Measurements from ENCODE around the gene EEF1E1. TPM values are rescaled to one million over a fixed set of nuclear protein-coding genes. Genes with fewer than 3 reads are reported as not detected.

The EEF1E1 gene
- total and polyA plus RNA-seq, 2 donors from 2014 or later: 35.4 to 59.3 TPM

DNA sequence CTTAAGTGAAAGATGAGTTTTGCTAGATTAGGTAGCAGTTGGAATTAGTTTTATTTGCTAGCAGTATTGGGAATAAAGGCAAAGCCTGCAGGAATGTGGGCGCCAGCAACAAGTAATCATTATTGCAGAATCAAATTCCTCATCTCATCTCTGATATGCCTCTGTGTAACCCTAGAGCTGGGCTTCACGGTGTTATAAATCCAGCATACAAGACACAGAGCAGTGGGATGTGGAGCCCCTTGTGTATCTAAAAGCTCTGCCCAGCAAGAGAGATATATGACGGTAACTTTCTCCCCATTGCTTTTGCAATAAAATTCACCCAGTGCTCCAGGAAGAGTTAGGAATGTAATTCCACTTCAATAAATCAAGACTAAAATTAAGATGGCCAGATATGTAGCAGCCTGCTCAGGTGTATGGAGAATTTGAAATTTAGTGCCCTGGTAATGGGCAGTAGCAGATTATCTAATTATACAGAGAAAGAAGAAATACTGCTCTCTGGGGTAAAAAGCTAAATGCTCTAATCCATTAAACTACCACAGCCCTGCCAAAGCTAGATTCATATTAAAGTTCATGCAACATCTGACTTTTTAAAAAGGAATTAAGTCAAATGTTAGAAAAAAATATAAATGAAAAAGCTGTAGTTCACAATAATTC lies 32.6 kb downstream of the EEF1E1 start:
- Histone ChIP-seq H3K4me1 (ENCODE audit: control insufficient read depth in 2 of 3, insufficient read depth in 2 of 3, low read depth in 1 of 3, low read length in 3 of 3) (peaks cover 0 to 16% (median 12%) of the 10 kb centered on the region in 3 donors), H3K9ac (ENCODE audit: low read length in 3 of 3) (no peak overlapping the region), H3K4me3 (ENCODE audit: low read length in 3 of 3) (no peak overlapping the region), H3K27me3 (ENCODE audit: control insufficient read depth, insufficient read depth, low read length) (no peaks in the 10 kb centered on the region), H3K9me3 (ENCODE audit: control insufficient read depth in 2 of 3, insufficient read depth in 1 of 3, low read length in 3 of 3) (no peaks in the 10 kb centered on the region), H3K27ac (ENCODE audit: low read depth in 2 of 2, low read length in 2 of 2) (no peak overlapping the region), H3K36me3 (ENCODE audit: control insufficient read depth in 2 of 3, insufficient read depth in 3 of 3, low read length in 3 of 3) (no peaks in the 10 kb centered on the region)
- FAIRE-seq (no peak), DNase-seq (peak in 3 of 5 donors; percentile 23 to 67 (median 46))
- intact Hi-C loops (cut with DNase I): no loop called here
- TF ChIP-seq CTCF (IDR thresholded peaks at IDR 0.05; ENCODE audit: borderline replicate concordance, extremely low read depth, insufficient read depth): no peak

DNA sequence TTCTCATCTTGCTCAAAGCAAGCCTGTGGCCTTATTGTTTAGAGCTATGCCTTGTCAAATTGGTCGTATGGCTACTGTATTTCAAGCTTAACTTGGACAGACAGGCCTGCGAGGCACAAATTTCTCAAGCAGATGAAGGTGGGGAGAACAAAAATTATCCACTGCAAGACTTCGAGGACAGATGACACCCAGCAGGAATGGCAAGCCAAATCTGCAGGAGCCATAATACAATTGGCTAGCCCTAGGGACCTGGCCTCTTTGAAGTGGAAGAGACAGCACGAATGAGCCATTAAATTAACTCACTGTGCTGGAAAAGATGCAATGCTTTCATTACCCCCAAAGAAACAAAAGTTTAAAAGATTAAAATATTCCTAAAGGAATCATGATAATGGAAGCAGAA lies 33.2 kb downstream of the EEF1E1 start:
- H3K27ac ChIP-seq (ENCODE audit: low read depth in 2 of 2, low read length in 2 of 2): no peak overlapping the region
- intact Hi-C loops (cut with DNase I): no loop called here
- no peak for FAIRE-seq
- no peak overlapping the region for H3K9ac ChIP-seq (ENCODE audit: low read length in 3 of 3)
- H3K27me3 ChIP-seq (ENCODE audit: control insufficient read depth, insufficient read depth, low read length): no peaks in the 10 kb centered on the region
- no peak overlapping the region for H3K4me3 ChIP-seq (ENCODE audit: low read length in 3 of 3)
- DNase-seq: no peak
- no peaks in the 10 kb centered on the region for H3K36me3 ChIP-seq (ENCODE audit: control insufficient read depth in 2 of 3, insufficient read depth in 3 of 3, low read length in 3 of 3)
- no peaks in the 10 kb centered on the region for H3K9me3 ChIP-seq (ENCODE audit: control insufficient read depth in 2 of 3, insufficient read depth in 1 of 3, low read length in 3 of 3)
- no peak for TF ChIP-seq CTCF (IDR thresholded peaks at IDR 0.05; ENCODE audit: borderline replicate concordance, extremely low read depth, insufficient read depth)
- peaks cover 0 to 19% (median 14%) of the 10 kb centered on the region in 3 donors for H3K4me1 ChIP-seq (ENCODE audit: control insufficient read depth in 2 of 3, insufficient read depth in 2 of 3, low read depth in 1 of 3, low read length in 3 of 3)

- Histone ChIP-seq H3K36me3 (ENCODE audit: control insufficient read depth in 2 of 3, insufficient read depth in 3 of 3, low read length in 3 of 3) (peaks cover 0 to 4% (median 3%) of the 10 kb centered on the region in 3 donors), H3K4me3 (ENCODE audit: low read length in 3 of 3) (no peak overlapping the region), H3K27me3 (ENCODE audit: control insufficient read depth, insufficient read depth, low read length) (no peaks in the 10 kb centered on the region), H3K9me3 (ENCODE audit: control insufficient read depth in 2 of 3, insufficient read depth in 1 of 3, low read length in 3 of 3) (no peaks in the 10 kb centered on the region), H3K9ac (ENCODE audit: low read length in 3 of 3) (no peak overlapping the region), H3K4me1 (ENCODE audit: control insufficient read depth in 2 of 3, insufficient read depth in 2 of 3, low read depth in 1 of 3, low read length in 3 of 3) (peaks cover 0 to 19% (median 14%) of the 10 kb centered on the region in 3 donors), H3K27ac (ENCODE audit: low read depth in 2 of 2, low read length in 2 of 2) (peak overlapping the region in 1 of 2 donors; percentile 74)
- intact Hi-C loops (cut with DNase I): no loop called here
- DNase-seq: no peak
- no peak for FAIRE-seq
- no peak for TF ChIP-seq CTCF (IDR thresholded peaks at IDR 0.05; ENCODE audit: borderline replicate concordance, extremely low read depth, insufficient read depth)
Measured at GRCh38 chr6:8066108-8066507, 36.2 kb downstream of the EEF1E1 start.
